ENCODE data around the gene PPP2R2D.

PPP2R2D gene

GRCh38 chr10:131980321-131980720 lies 79.5 kb downstream of the PPP2R2D start:
- DNase-seq (ENCODE audit: low spot score): no peak
- H3K4me2 ChIP-seq (ENCODE audit: insufficient read depth, low read length, poor library complexity, severe bottlenecking): peak overlapping the region; percentile 51
- H2BK15ac ChIP-seq (ENCODE audit: low read length): no peak overlapping the region
- H2BK5ac ChIP-seq (ENCODE audit: low read length): no peak overlapping the region
- H3K27me3 ChIP-seq (ENCODE audit: control insufficient read depth in 3 of 3, insufficient read depth in 3 of 3, low read depth in 1 of 3, low read length in 3 of 3): peaks cover 0 to 13% (median 0%) of the 10 kb centered on the region in 3 experiments
- H4K8ac ChIP-seq (ENCODE audit: low read depth, low read length): no peak overlapping the region
- H3K23ac ChIP-seq (ENCODE audit: low read depth, low read length, poor library complexity): no peak overlapping the region
- no peak overlapping the region for H3K9ac ChIP-seq (ENCODE audit: low read depth, low read length, poor library complexity)
- no peak overlapping the region for H4K91ac ChIP-seq (ENCODE audit: low read depth, low read length, poor library complexity)
- no peak overlapping the region for H2BK120ac ChIP-seq (ENCODE audit: low read depth, low read length)
- H3K9me3 ChIP-seq (replicated peaks in 1 of 2; ENCODE audit: control insufficient read depth in 2 of 2, insufficient read depth in 1 of 2, low read depth in 1 of 2, low read length in 2 of 2): peaks cover 4 to 7% of the 10 kb centered on the region in 2 donors
- H3K36me3 ChIP-seq (replicated peaks in 1 of 2; ENCODE audit: control insufficient read depth in 2 of 2, insufficient read depth in 2 of 2, low read length in 2 of 2): peaks cover 1 to 9% of the 10 kb centered on the region in 2 donors
- no peak overlapping the region for H3K4ac ChIP-seq (ENCODE audit: low read length)
- H2AK5ac ChIP-seq (ENCODE audit: low read depth, low read length): no peak overlapping the region
- no peak overlapping the region for H3K18ac ChIP-seq (ENCODE audit: low read length)
- peaks cover 6 to 10% of the 10 kb centered on the region in 2 donors for H3K4me1 ChIP-seq (ENCODE audit: control insufficient read depth in 2 of 2, insufficient read depth in 1 of 2, low read depth in 1 of 2, low read length in 2 of 2)
- H3K4me3 ChIP-seq (ENCODE audit: low read length in 2 of 2): peak overlapping the region in 1 of 2 donors; percentile 84
- no peak overlapping the region for H2AFZ ChIP-seq (ENCODE audit: low read length)
- no CpG with 5 or more reads among the region's 8 CpGs for WGBS, 2 donors (ENCODE audit: extremely low coverage in 2 of 2, insufficient read length in 2 of 2, insufficient replicate concordance in 1 of 2)
- no peak overlapping the region for H2BK12ac ChIP-seq (ENCODE audit: low read length)
- H3K14ac ChIP-seq (ENCODE audit: low read length): no peak overlapping the region
- peaks cover 9% of the 10 kb centered on the region for H3K79me1 ChIP-seq (ENCODE audit: low read depth, low read length)
- H3K27ac ChIP-seq (replicated peaks; ENCODE audit: low read length): no peak overlapping the region

GRCh38 chr10:131980761-131981428 lies 80.1 kb downstream of the PPP2R2D start:
- Histone ChIP-seq H3K14ac (ENCODE audit: low read length) (peak overlapping the region; percentile 72), H3K27me3 (ENCODE audit: control insufficient read depth in 3 of 3, insufficient read depth in 3 of 3, low read depth in 1 of 3, low read length in 3 of 3) (peaks cover 0 to 13% (median 0%) of the 10 kb centered on the region in 3 experiments), H4K8ac (ENCODE audit: low read depth, low read length) (no peak overlapping the region), H2BK12ac (ENCODE audit: low read length) (no peak overlapping the region), H4K91ac (ENCODE audit: low read depth, low read length, poor library complexity) (no peak overlapping the region), H3K36me3 (replicated peaks in 1 of 2; ENCODE audit: control insufficient read depth in 2 of 2, insufficient read depth in 2 of 2, low read length in 2 of 2) (peaks cover under 1 to 9% of the 10 kb centered on the region in 2 donors), H3K4me2 (ENCODE audit: insufficient read depth, low read length, poor library complexity, severe bottlenecking) (peak overlapping the region; percentile 77), H2BK5ac (ENCODE audit: low read length) (no peak overlapping the region), H2AFZ (ENCODE audit: low read length) (peak overlapping the region; percentile 99), H3K18ac (ENCODE audit: low read length) (peak overlapping the region; percentile 93), H3K79me1 (ENCODE audit: low read depth, low read length) (peaks cover 6% of the 10 kb centered on the region), H3K4ac (ENCODE audit: low read length) (no peak overlapping the region), H2BK15ac (ENCODE audit: low read length) (no peak overlapping the region), H3K9ac (ENCODE audit: low read depth, low read length, poor library complexity) (peak overlapping the region; percentile 84), H3K23ac (ENCODE audit: low read depth, low read length, poor library complexity) (peak overlapping the region; percentile 32), H2BK120ac (ENCODE audit: low read depth, low read length) (no peak overlapping the region), H3K4me1 (ENCODE audit: control insufficient read depth in 2 of 2, insufficient read depth in 1 of 2, low read depth in 1 of 2, low read length in 2 of 2) (peaks cover 6 to 10% of the 10 kb centered on the region in 2 donors), H3K9me3 (replicated peaks in 1 of 2; ENCODE audit: control insufficient read depth in 2 of 2, insufficient read depth in 1 of 2, low read depth in 1 of 2, low read length in 2 of 2) (peaks cover 4 to 6% of the 10 kb centered on the region in 2 donors), H3K4me3 (ENCODE audit: low read length in 2 of 2) (peak overlapping the region; percentile 84 to 93), H3K27ac (replicated peaks; ENCODE audit: low read length) (no peak overlapping the region), H2AK5ac (ENCODE audit: low read depth, low read length) (no peak overlapping the region)
- WGBS, 2 donors (ENCODE audit: extremely low coverage in 2 of 2, insufficient read length in 2 of 2, insufficient replicate concordance in 1 of 2): no CpG with 5 or more reads among the region's 31 CpGs
- no peak for DNase-seq (ENCODE audit: low spot score)

DNA sequence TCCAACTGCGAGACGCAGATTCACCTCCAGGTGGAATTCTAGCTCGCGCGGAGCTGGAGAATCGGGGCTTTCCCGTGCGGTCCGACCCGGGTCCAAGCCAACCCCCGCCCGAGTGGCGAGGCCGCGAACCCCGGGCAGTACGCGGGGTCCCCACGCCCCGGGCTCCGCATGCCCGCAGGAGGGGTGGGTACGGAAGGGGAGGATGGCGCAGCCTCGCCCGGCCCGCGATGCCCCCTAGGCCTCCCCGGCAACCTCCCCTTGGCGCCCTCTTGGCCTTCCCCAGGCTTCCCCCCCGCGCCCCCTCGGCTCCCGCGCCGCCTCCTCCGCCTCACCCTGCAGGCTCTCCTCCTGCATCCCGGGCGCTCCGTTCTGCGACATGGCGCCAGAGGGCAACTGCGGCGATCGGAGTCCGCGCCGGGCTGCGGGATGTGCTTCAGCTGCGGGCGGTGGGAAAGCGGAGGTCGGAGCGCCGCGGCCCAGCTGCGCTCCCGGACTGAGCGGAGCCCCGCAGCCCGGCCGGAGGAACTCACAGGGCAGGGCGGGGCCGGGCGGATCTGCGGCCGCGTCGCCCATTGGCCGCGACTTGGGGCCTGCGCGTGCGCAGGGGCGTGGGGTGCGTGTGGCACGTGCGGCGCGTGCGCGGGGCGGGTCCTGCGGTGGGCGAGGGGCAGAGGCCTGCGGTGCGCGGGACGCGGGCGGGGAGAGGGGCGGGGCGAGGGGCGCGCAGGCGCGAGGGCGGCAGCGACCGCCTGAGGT lies 80.8 kb downstream of the PPP2R2D start, which contains the start of gene BNIP3:
BNIP3 (minus strand) TSS at position 495 of the 756 bp plus-strand sequence; CDS start at position 378, 117 bp downstream.
- Histone ChIP-seq H2AFZ (ENCODE audit: low read length) (peak within 1 kb of the TSS; percentile 99), H3K36me3 (replicated peaks in 1 of 2; ENCODE audit: control insufficient read depth in 2 of 2, insufficient read depth in 2 of 2, low read length in 2 of 2) (peaks cover 0 to 6% of the 10 kb centered on the region in 2 donors), H3K9ac (ENCODE audit: low read depth, low read length, poor library complexity) (peak within 1 kb of the TSS; percentile 86), H3K79me1 (ENCODE audit: low read depth, low read length) (peaks cover 3% of the 10 kb centered on the region), H3K4me2 (ENCODE audit: insufficient read depth, low read length, poor library complexity, severe bottlenecking) (peak within 1 kb of the TSS; percentile 77), H2AK5ac (ENCODE audit: low read depth, low read length) (no peak within 1 kb of the TSS), H4K8ac (ENCODE audit: low read depth, low read length) (peak within 1 kb of the TSS; percentile 10), H4K91ac (ENCODE audit: low read depth, low read length, poor library complexity) (no peak within 1 kb of the TSS), H3K27ac (replicated peaks; ENCODE audit: low read length) (no peak within 1 kb of the TSS), H2BK120ac (ENCODE audit: low read depth, low read length) (no peak within 1 kb of the TSS), H3K23ac (ENCODE audit: low read depth, low read length, poor library complexity) (peak within 1 kb of the TSS; percentile 95), H3K4me1 (ENCODE audit: control insufficient read depth in 2 of 2, insufficient read depth in 1 of 2, low read depth in 1 of 2, low read length in 2 of 2) (peaks cover 6 to 10% of the 10 kb centered on the region in 2 donors), H3K14ac (ENCODE audit: low read length) (peak within 1 kb of the TSS; percentile 72), H3K18ac (ENCODE audit: low read length) (peak within 1 kb of the TSS; percentile 98), H3K27me3 (ENCODE audit: control insufficient read depth in 3 of 3, insufficient read depth in 3 of 3, low read depth in 1 of 3, low read length in 3 of 3) (peaks cover 0 to 13% (median 0%) of the 10 kb centered on the region in 3 experiments), H3K4me3 (ENCODE audit: low read length in 2 of 2) (peak within 1 kb of the TSS; percentile 84 to 93), H3K9me3 (replicated peaks in 1 of 2; ENCODE audit: control insufficient read depth in 2 of 2, insufficient read depth in 1 of 2, low read depth in 1 of 2, low read length in 2 of 2) (peaks cover 4 to 6% of the 10 kb centered on the region in 2 donors), H2BK15ac (ENCODE audit: low read length) (no peak within 1 kb of the TSS), H3K4ac (ENCODE audit: low read length) (peak within 1 kb of the TSS; percentile 72), H2BK12ac (ENCODE audit: low read length) (peak within 1 kb of the TSS; percentile 86), H2BK5ac (ENCODE audit: low read length) (no peak within 1 kb of the TSS)
- DNase-seq (ENCODE audit: low spot score): peak; percentile 93
- no CpG with 5 or more reads among the region's 100 CpGs for WGBS, 2 donors (ENCODE audit: extremely low coverage in 2 of 2, insufficient read length in 2 of 2, insufficient replicate concordance in 1 of 2)

Data from neuronal stem cell (in vitro differentiated cells).